UCSD-AML1 (cell line): ENCODE results near the gene RNPEPL1.
"Not testable (repeated sequence)": the region's sequence is repeated elsewhere in the genome, so short reads cannot be mapped to it uniquely, and the experiment has no call there.

Experiments
- DNase-seq: peaks from one replicate; lab custom pipeline; 2025; ENCODE audit not compliant: unreplicated experiment; lab: John Stamatoyannopoulos, UW

The RNPEPL1 gene

DNA sequence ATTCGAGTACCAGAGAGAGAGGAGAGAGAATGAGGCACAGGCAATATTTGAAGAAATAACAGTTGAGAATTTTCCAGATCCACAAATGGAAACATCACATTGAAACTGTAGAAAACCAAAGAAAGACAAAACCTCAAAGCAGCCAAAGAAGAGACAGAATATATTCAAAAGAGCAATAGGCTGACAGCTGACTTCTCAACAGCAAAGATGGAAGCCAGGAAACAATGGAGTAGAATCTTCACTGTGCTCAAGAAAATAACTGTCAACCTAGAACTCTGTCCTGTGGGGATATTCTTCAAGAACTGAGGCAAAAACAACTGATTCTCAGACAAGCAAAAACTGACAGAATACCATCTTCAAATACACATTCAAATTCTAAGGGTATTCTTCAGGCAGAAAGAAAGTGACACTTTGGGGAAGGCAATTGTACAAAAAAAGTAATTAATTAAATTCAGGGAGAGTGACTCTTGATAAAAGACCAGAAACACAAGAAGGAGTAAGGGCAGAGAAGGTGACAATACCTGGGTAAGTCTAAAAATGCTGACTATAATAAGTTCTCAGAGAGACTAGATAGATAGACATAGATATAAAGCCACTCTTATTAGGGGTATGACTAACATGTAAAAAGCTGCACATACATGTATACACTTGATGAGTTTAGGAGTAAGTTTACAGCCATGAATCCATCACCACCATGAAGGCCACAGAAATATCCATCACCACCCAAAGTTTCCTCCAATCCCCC, 36.1 kb upstream of the RNPEPL1 start:
- no peak for DNase-seq

DNA sequence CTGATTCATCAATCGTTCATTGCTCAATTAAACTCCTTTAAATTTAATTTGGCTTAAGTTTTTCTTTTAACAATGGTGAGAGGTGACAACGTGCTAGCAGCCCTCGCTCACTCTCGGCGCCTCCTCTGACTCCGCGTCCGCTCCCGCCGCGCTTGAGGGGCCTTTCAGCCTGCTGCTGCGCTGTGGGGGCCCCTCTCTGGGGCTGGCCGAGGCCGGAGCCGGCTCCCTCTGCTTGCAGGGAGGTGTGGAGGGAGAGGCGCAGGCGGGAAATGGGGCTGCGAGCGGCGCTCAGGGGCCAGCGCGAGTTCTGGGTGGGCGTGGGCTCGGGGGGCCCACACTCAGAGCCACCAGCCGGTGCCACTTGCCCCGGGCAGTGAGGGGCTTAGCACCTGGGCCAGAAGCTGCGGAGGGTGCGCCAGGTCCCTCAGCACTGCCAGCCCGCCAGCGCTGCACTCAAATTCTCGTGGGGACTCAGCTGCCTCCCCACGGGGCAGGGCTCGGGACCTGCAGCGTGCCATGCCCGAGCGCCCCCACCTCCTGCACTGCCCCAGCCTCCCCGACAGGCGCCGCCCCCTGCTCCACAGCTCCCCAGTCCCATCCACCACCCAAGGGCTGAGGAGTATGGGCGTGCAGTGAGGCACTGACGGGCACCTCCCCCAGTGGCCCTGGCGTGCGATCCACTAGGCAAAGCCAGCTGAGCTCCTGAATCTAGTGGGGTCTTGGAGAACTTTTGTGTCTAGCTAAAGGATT, 30.1 kb upstream of the RNPEPL1 start:
- no peak for DNase-seq

DNA sequence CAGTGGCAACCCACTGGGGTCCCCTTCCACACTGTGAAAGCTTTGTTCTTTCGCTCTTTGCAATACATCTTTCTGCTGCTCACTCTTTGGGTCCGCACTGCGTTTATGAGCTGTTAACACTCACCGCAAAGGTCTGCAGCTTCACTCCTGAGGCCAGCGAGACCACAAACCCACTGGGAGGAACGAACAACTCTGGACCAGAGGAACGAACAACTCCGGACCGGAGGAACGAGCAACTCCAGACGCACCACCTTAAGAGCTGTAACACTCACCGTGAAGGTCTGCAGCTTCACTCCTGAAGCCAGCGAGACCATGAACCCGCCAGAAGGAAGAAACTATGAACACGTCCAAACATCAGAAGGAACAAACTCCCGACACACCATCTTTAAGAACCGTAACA, 29.2 kb upstream of the RNPEPL1 start:
- not testable (repeated sequence) for DNase-seq

DNA sequence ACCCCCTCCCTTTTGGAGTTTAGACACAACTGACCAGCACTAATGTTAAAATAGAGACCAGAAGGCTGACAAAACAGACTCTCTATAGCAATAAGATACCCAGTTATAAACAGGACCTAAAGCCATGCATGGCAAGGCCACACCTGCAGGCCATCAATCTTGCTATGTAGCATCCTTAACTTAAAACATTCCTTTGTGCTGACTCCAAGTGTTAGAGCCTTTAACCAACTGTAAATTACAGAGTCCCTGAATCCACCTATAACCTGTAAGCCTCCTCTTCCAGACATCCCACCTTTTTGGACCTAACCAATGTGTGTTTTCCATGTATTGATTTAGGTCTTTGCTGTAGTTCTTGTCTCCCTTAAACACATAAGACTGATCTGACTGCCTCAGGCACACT, 28.4 kb upstream of the RNPEPL1 start:
- no peak for DNase-seq

DNA sequence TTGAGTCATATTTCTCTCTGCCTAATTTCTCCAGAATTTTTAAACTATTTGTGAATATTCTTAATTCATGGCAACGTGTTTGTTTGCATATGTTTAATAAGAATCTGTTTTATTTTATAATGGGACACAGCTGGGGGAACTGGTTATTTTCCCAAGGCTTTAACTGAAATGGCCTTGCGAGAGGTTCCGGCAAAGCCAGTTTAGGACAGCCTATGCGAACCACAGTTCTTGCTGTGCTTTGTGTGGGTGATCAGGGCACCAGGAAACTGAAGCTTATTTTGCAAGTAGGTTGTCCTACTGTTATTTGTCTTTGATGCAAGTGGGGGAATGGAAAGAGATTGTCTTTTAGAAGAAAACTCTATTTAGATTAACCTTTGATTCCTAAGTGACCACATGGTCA, 17.0 kb upstream of the RNPEPL1 start:
- no peak for DNase-seq

DNA sequence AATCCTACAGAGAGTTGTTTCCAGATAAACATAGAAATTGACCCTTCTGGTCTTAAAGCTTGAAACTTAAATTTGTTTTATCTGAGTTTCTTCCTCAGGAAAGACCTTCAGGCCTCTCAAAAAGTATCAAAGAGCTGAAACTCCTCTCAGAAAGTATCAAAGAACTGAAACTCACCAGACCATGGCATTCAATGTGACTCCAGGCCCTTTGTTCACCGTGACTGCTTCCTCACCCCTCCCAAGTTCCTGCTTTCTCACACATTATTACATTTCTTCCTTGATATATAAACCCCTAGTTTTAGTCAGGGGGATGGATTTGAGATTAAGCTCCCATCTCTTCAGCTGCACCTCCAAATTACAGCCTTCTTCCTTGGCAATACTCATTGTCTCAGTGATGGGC, 16.5 kb upstream of the RNPEPL1 start:
- no peak for DNase-seq

DNA sequence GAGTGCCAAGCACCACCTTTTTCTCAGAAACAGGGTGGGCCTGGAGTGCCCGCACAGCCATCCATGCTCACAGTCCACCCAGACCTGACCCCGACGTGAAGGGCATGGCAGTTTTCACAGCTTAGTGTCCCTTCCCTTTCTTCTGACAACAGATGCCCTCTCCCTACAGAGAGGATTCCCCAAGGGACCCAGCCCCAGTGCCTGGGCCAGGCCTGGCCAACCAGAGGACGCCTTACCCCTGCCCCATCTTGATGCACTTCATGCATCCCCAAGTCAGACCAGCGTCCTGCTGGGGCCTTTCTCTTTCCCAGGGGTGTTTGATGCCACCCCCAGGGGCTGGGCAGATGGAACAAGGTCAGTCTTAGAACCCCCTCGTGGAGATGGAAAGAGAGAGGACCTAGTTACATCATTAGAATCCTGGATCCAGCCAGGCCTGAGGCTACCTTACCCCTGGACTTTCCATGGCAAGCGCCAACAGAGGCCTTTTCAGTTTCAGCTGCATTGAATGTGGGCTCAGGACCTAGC, 14.3 kb upstream of the RNPEPL1 start:
- DNase-seq: no peak

DNA sequence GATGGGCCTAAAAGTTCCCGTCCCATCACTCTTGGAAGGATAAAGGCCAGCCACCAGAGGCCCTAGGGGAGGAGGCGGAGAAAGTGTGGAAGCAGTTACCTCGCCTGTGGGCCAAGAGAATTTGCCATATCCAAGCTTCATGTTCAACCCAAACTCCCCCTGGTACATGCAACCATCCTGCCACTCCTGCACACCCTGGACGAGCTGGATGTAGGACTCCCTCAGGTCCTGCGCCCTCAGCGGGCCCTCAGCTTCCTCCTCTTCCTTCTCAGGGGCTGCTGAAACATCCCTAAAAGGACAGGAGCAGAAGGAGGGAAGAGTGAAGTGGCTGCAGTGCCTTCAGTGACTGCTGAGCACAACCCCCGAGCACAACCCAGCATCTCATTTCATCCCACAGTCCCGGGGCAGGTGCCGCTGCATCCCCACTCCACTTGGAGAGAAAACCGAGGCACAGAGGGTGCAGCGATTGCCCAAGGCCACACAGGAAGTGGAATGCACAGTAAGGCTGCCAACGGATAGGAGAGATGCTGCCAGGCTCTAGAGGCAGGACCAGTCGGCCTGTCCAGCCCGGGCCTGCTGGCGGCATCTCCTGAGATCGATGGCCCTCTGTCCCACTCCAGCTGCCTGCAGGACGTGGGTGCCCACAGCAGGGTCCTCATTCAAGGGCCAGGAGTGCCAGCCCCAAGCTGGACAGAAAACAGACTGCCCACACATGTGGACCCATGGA, 13.4 kb upstream of the RNPEPL1 start:
- no peak for DNase-seq

DNA sequence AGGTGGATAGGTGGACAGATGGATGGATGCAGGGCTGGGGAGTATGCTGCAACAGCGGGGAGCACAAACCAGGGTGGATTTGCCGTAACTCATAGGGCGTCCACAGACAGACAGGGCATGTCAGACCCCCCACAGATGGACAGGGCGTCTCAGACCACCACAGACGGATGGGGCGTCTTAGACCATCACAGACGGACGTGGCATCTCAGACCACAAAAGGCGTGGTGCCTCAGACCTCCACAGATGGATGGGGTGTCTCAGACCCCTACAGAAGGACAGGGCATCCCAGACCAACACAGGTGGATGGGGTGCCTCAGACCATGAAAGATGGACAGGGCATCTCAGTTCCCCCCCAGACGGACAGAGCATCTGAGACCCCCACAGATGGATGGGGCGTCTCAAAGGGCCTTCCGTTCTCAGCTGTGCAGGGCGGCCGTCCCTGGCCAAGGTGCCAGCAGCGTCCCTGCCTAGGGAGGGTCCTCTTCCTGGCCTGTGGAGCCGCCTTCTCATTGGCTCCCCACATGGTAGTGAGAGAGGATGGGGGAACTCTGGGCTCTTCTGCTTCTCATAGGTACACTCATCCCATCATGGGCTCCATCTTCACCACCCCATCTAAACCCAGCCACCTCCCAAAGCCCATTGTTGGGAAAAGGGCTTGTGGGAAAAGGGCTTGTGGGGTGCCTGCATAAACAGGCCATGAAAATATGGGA, 12.6 kb upstream of the RNPEPL1 start:
- no peak for DNase-seq

DNA sequence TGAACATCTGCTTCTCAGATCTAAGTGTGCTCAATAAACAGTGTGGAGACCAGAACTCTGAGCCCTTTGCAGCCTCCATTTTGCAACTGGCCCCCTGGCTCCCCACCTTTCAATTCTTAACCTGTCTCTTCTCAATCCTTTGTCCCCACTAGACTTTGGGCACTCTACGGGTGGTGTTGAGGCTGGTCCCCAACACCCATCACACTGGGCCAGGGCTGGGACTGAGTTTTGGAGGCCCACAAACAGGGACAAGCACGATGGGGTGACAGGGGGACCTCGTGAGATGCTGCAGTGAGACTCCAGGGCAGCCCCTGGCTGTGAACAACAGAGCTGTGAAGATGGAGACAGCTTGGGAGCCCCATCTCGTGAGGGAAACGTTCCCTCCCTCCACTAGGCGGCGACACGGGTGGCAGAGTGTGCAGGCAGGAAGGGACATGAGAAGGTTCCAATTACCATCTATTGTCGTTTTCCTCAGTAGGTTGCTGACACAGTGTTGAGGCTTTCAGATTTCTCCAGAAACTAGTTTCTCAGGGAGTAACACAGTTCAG, 11.7 kb upstream of the RNPEPL1 start:
- DNase-seq: peak; percentile 44

DNA sequence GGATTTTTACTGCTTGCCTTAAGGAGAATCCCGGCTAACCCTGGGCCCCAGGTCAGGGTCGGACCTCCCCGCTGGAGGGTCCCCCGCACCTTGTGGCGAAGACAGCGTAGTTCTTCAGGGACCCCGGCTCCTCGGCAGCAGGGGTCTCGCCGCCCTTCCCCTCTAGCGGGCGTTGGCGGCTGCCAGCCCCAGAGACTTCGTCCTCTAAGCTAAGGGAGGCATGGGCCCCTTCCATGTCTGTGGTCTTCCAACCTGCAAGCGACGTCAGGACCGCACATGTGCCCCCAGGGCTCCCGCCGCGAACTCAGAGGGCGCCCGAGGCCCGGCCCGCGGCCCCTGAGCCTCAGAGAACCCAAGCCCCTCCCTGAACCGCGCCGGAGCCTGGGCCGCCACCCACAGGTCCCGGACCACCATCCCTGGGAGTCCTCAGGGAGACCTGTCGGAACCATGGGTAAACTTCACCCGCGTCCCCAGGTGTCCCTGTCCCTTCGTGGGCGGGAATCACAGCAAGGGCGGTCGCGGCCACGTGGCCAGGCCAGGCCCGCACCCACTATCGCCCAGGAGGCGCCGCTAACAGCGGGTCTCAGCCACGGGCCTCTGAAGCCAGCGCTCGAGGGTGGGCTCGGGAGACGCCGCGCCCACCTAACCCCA, 11.1 kb upstream of the RNPEPL1 start:
- no peak for DNase-seq

DNA sequence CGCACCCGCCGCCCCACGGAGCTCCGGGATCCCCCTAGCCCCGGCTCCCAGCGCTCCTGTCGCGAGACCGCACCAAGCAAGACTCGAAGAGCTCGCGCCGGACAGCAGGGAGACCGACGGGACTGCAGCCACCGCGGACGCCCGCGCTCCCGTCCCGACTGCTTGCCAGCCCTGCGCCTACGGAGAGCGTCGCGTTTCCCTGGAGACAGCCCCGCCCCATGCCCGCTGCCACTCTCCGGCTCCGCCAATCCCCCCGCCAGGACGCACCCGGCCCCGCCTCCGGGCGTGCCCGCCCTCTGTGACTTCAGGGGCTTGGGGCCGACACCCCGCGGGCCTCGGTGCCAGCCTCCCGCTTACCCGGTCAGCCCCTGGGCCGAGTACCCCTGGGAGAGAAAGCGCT, 10.5 kb upstream of the RNPEPL1 start, which contains the start of gene ANKMY1:
Gene ANKMY1, minus strand, starts transcription at position 181 of the 400 bp plus-strand sequence. CDS start 653 bp downstream, outside the sequence.
- DNase-seq: no peak

DNA sequence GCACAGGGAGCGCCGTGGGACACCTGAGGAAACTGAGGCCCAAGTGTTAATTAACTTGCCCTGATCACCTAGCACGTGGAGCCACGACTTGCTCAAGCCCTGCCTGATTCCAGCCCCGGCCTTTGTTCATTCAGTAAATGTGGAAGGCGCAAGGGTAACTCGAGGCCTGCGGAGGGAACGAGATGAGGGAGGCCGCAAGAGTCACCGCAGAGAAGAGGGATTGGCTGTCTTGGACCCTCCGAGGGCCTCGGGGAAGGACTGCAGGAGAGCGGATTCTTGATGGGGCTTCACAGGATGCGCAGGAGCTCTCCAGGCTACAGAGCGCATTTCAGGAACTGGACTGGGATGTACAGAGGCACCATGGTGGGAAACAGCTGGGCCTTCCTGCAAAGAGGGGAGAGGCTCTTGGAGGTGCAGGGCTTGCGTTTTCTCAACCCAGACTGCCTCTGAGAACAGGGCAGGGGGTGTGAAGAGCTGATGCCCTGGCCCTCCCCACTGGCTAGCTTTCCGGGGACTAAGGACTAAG, 10.0 kb upstream of the RNPEPL1 start:
- DNase-seq: no peak

DNA sequence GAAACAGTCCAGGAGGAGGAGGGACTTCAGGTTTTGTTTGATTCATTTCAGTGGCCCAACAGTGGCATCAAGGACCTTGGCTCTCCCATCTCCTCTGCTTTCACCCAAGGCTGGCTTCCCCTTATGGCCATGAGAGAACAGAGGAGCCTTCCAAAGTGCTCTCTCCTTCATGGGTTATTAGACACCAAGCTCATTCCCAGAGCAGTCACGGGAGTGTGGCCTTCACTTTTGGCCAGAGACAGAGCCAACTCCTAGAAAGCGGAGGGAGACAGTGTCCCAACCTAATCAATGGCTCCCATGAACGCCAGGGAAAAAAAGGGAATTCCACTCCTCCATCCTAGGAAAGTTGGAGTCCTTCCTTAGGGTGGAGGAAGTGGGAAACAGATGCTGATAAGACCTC, 9.0 kb upstream of the RNPEPL1 start:
- DNase-seq: no peak

DNA sequence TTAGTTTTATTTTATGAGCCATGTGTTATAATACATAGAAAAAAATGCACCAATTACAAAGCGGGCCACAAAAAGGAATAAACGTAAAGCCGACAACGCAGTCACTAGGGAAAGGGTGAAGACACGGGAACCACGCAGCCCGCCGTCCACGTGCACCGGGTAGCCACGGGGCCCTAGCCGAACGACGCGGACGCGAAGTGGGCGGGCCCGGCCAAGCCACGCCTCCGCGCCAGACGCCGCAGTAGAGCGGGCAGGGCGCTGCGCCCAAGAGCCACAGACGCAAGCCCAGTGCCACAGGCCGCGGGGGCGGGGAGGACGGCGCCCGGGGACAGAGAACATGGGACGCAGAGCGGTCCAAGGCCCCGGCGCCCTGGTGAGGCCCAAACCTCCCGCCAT, 8.2 kb upstream of the RNPEPL1 start, which contains the start of gene DUSP28:
Gene DUSP28, plus strand, starts transcription at position 274 of the 396 bp plus-strand sequence. CDS start 328 bp downstream, outside the sequence.
- peak; percentile 94 for DNase-seq

DNA sequence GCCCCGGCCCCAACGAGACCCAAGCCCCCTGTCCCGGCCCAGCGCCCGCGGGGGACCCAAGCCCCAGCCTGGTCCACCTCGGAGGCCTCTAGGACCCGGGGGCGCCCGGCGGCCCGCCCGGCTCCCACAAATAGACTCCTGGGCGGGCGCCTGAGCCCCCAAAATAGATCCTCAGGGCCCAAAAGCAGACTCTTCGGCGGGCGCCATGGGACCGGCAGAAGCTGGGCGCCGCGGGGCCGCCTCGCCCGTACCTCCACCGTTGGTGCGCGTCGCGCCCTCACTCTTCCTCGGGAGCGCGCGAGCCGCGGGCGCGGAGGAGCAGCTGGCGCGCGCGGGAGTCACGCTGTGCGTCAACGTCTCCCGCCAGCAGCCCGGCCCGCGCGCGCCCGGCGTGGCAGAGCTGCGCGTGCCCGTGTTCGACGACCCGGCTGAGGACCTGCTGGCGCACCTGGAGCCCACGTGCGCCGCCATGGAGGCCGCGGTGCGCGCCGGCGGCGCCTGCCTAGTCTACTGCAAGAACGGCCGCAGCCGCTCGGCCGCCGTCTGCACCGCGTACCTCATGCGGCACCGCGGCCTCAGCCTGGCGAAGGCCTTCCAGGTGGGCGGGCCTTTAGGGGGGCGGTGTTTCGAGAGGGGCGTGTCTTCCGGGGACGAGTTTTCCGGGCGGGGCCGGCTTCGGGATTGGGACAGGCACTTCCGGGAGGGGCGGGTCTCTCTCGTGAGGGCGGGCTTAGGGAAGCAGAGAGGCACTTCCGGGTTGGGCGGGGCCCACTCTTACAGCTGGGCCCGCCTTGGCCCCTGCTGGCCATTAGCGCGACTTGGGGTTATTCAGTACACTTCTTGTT, 7.6 kb upstream of the RNPEPL1 start:
- peak; percentile 99 for DNase-seq

DNA sequence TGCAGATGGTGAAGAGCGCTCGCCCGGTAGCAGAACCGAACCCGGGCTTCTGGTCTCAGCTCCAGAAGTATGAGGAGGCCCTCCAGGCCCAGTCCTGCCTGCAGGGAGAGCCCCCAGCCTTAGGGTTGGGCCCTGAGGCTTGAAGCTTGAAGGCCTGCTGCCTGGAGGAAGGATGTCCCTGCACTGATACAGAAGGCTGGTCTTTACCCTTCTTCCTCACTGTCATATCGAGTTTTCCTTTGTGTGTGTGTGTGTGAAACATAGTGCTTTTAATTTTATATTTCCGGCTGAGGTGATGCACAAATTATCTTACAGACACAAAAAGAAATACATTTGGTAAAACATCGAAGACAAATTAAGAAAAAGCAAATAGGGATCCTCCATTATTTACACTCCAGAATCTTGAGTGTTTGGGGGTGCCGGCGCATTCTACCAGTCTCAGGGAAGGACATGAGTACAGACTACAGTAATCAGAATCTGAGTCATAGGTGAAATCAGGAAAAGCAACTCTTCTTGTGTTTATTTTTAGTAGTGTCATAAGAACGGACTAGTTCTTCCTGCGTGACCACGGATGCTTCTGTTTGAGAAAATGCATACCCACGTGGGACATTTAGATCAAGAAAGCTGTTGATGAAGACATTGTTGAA, 6.8 kb upstream of the RNPEPL1 start:
- DNase-seq: no peak

DNA sequence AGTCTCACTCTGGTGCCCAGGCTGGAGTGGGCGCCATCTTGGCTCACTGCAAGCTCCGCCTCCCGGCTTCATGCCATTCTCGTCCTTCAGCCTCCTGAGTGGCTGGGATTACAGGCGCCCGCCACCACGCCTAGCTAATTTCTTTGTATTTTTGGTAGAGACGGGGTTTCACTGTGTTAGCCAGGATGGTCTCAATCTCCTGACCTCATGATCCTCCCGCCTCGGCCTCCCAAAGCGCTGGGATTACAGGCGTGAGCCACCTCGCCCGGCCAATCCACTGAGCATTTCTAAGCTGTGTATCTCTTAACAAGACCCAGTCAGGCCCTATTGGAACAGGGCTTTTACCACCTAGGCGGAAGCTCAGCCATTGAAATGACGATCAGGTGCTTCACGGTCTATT, 5.1 kb upstream of the RNPEPL1 start:
- DNase-seq: not testable (repeated sequence)
